ENCODE results near the gene RIMBP3C.
"Not testable (repeated sequence)": the region's sequence is repeated elsewhere in the genome, so short reads cannot be mapped to it uniquely, and the experiment has no call there.

RIMBP3C gene

GRCh38 chr22:21571679-21572078, 20.4 kb upstream of the RIMBP3C start:
- DNase-seq = no peak

GRCh38 chr22:21570398-21570797, 19.1 kb upstream of the RIMBP3C start:
- DNase-seq = no peak

DNA sequence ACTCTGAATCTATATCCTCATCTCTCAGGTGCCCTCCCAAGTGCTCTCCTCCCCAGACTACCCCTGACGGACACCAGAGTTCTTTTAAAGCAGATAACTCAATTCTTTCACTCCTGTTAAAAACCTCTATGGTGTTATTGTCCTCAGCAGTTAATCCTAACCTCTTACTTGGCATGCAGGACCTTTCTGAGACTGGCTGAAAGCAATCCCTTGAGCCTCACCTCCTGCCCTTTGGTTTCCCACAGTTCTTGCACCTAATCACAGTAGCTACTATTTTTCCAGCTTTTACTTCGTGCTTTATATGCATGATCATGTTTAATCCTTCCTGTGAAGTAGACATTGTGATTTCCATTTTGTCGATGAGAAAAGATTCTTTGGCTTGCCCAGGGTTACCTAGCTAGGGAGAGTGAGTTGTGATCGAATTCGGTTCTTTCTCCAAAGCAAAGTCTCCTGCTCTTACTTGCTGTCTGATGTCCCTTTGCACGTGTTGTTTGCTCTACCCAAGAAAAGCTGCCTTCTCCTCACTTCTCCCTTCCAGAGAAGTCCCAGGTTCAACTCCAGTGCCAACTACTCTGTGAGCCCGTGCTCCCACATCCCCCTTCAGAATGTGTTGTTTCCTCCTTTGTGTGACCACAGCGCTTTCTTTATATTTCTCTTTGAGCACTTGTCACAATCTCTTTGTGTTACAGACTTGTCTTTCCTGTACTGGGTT, 18.4 kb upstream of the RIMBP3C start:
- DNase-seq = no peak

DNA sequence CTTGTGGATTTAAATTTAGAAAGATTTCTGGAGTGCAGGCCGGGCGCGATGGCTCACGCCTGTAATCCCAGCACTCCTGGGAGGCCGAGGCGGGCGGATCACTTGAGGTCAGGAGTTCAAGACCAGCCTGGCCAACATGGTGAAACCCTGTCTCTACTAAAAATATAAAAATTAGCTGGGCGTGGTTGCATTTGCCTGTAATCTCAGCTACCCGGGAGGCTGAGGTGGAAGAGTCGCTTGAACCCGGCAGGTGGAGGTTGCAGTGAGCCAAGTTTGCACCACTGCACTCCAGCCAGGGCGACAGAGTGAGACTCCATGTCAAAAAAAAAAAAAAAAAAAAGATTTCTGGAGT, 17.8 kb upstream of the RIMBP3C start:
- DNase-seq = not testable (repeated sequence)

DNA sequence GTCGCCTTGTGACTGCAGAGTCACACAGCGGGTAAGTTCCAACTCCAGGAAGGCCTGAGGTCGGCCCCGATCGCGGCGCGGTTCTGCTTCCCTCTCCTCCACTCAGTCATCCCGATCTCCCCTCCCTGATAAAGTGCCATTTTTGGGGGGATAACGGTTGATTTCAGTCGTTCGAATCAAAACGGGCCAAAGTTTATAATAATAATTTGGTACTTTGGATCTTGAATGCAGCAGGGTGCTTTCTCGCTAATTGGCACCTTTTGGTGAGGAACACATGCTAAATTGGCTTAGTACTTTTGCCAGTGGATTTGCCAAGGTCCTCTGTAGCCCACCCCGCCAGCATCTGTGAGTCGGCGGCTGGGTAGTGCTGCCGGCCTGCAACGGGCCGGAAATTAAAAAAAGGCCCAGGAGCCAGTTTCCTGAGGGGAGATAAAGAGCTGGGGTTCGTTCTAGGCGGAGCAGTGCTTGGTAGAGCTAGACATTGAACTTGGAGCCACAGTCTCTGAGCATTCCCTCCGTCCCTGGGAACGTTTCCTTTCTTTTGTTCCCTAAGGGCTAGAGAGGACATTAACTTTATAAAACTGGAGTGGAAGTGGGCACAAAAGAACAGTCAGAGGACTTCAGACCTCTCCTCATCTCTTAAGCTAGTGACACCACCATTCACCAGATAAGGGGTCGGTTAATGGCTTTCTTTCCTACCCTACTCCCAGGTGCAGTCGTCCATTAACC, 17.2 kb upstream of the RIMBP3C start:
- peak in 3 of 6 experiments; percentile 6 to 41 (median 36) for DNase-seq

DNA sequence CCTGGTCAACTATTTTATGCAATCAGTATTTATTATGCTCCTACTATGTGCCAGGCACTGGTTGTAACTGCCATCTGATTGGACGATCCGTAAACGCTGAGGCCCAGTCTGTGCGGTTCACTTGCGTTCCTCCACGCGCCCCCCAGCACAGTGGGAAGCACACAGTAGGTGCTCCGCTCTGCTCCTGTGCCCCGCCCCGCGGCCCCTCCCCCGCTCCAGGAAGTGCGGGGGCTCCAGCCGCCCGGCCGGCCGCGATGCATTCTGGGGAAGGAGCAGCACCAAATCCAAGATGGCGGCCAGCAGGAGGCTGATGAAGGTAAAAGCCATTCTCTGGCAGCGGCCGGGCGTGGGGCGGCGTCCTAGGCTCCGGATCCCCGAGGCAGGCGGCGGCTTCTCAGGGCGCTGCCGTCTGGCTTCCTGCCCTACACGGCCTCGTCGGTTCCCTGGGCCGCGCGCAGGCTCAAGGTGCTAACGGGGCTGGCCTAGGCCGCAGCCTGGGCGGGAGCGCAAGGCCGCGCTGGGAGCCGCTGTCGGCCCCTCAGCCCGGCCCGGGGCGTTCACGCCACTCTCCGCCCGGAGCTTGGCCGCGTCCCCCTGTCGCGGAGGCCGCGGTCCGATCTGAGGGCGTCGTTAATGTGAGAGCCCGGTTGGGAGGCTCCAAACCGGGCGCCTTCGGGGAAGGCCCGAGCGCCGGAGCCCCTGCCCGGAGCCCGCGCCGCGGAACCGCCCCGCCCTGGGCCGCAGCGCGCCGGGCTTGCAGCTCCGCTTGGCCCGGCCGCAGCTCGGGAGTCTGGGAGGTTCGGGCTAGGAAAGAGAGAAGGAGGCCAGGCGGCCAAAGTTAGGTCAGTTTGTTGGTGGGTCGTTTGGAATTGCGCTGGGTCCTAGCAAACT, 16.4 kb upstream of the RIMBP3C start, which contains the start of gene UBE2L3:
Gene UBE2L3, plus strand, starts transcription at position 259 of the 891 bp plus-strand sequence. Its CDS starts 31 bp downstream, at position 290.
- peak; percentile 67 to 82 (median 75) for DNase-seq

- no peak for DNase-seq
Measured at GRCh38 chr22:21564411-21564810, 13.2 kb upstream of the RIMBP3C start.

- DNase-seq = no peak
Measured at GRCh38 chr22:21563912-21564311, 12.7 kb upstream of the RIMBP3C start.

GRCh38 chr22:21560657-21561056, 9.4 kb upstream of the RIMBP3C start:
- DNase-seq = not testable (repeated sequence)

DNA sequence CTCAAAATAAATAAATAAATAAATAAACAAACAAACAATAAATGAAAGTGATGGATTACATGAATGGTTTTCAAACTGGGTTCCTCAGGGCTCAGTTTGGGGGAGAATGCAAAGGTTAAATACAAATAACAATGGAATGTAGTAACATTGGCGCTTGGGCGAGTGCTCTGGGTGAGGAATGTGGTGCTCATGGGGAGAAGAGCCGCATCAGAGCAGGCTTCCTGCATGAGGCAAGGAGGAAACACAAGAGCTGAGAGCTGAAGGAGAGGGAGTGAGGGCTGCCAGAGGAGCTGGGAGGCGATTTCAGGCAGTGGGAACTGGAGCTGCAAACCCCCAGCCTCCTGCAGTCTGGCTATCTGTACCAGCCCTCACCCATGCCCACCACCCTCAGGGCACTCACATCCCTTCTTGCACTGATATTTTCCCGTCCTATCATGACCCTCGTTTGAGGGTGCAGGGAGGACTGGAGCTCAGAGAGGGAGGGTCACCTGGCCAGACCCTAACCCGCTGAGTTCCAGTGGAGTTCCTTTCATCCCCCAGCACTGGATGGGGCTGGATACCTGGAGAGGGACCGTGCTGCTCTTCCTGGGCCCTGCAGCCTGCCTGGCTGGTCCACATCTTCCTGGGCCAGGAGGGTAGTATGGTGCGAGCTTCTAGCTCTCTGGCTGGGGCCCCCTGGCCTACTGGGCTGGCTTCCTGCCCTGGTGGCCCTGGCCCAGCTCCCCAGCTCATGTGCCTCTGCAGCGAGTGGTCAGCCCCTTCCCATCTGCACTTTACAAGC, 8.3 kb upstream of the RIMBP3C start:
- DNase-seq = not testable (repeated sequence)

DNA sequence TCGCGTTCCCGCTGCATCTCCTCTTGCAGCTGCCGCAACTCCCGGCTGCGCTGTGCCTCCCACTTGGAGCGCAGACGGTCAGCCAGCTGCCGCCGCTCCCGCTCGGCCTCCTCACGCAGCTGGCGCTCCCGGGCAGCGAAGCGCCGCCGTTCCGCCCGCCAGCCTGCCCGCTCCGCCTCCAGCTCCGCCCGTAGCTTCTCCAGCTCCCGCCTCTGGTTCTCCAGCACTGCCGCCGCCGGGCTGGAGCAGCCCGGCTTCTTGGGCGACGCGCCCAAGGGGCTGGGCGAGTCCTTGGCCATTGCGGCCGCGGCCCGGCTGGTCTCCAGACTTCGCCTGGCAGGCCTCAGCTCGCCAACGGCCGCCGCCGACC, 598 bp downstream of the RIMBP3C start:
- DNase-seq = not testable (repeated sequence)

DNA sequence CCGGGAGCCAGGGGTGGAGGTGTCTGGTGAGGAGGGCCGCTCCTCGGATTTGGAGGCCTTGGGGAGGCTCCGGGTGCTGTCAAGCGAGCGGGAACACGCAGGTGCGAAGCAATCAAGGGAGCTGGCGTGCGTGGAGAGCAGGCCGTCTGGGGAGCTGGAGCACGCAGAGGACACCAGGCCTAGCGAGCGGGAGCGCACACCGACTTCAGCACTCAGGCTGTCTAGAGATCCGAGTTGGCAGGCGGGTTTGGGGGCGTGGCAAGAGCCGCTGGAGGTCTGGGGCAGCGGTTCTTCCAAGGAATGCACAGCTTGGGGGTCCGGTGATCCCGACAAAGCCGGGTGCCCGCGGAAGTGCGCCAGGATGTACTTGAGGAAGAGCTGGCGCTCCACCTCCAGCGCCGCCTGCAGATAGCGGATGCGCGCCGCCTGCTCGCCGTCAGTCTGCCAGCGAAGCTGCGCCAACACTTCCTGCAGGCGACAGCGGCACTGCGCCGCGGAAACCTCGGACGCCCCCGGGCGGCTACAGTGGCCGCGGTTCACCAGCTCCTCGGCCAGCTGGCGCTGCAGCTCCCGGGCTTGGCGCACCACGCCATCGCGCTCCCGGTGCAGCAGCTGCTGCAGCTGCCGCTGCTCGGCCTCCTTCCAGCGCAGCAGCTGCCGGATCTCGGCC, 1.1 kb downstream of the RIMBP3C start:
- DNase-seq = not testable (repeated sequence)

DNA sequence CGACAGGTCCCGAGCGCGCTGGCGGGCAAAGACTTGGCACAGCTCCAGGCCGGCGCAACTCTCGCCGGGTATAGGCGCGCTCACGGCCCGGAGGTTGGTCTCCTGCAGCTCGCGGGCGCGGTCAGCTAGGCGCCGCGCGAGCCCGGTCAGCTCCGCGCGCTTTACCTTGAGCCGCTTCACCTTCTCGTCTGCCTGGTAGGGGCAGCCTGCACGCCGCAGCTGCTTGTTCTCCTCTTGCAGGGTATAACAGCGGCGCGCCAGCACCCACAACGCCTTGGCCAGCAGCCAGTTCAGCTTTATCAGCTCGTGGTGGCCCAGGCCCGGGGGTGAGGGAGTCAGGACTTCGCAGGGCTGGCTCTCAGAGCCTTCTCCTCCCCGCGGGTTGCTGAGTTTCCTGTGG, 1.7 kb downstream of the RIMBP3C start:
- DNase-seq = not testable (repeated sequence)

DNA sequence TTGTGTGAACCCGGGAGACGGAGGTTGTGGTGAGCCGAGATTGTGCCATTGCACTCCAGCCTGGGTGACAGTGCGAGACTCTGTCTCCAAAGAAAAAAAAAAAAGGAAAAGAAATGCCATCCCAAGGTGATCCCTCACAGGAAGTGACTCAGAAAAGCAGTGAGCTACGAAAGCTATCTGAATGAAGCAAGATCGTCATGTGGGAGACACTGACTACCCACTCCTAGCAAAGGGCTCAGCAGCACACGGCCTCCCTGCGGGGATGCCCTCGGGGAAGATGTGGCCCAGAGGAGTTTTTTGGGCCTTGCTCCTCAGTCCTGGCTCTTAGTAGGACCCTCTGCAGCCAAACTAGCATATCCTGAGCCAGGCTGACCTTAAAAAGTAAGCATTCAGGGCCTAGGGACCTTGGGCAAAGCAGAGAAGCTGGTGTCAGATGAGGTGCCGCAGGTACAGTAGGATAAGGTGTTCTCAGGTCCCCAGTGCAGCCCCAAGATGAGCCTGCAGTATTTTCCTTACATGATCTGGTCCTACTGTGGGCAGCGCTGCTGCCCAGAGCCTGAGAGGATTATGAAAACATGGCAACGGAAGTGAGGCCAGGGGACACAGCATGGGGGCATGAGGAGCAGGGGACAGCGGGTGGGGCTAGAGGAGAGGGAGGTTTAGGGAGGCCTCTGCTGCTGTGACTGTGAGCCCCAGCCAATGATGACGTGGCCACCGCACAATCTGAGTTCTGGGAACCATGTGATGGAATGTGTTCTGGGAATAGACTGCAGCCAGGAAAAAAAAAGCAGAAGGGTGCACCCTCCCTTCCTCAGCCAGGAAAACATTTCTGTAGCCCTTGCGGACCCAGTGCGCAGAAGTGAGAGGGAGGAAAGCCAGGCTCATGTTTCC, 6.6 kb downstream of the RIMBP3C start:
- DNase-seq = not testable (repeated sequence)

DNA sequence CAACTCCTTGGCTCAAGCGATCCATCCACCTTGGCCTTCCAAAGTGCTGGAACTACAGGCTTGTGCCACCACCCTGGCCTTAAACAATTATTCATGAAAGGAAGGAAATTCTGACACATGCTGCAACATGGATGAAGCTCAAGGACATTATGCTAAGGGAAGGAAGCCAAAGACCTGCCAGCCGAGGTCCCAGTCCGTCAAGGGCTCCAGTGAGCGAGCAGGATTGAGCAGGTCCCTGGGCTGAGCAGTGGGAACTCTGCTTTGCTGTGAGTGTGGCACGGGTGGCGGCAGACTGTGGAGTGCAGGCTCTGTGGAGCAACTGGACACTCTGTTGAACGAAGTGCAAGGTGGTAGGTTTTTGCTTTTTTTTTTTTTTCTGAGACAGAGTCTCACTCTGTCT, 11.4 kb downstream of the RIMBP3C start:
- not testable (repeated sequence) for DNase-seq

- not testable (repeated sequence) for DNase-seq
Measured at GRCh38 chr22:21532863-21533648, 18.2 kb downstream of the RIMBP3C start.

DNA sequence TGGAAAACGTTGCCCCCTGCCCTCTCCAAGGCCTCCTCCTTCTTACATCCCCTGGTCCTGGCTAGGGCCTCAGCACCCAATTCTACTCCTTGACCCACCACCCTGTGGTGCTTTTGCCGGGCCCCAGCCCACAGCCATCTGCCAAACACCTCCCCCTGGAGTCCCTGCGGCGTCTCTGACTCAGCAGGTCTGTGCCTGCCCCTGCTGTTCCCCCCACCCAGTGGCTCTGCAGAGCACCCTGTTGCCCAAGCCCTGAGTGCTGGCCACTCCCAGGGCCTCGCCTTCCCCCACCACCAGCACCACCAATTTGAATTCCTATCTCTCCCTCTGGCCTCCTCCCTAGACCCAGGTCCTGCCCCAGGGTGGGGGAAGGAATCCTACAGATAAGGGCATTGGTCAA, 19.7 kb downstream of the RIMBP3C start:
- not testable (repeated sequence) for DNase-seq

DNA sequence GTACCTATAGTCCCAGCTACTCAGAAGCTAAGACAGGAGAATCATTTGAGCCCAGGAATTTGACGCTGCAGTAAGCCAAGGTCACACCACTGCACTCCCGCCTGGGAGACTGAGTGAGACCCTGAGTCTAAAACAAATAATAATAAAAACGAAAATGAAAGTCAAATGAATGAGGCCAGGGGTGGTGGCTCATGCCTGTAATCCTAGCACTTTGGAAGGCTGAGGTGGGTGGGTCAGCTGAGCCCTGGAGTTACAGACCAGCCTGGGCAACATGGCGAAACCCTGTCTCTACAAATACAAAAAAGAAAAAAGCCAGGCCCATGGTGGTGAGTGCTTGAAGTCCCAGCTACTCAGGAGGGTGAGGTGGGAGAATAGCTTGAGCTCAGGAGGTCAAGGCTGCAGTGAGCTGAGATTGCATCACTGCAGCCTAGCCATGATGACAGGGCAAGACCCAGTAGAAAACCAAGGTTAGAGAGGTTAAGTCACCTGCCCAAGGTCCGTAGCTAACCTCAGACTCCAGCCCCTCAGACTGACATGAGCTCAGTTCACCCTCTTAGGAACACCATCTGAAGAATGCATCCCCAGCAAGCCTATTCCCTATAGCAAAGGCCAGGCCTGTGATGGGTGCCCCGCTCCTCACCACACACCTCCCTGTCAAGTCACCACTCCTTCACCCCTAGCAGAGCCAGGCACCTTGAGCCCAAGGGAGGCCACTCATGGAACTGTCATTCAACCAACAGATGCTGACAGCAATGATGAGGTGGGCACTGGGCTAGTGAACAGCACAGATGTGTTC, 24.4 kb downstream of the RIMBP3C start:
- not testable (repeated sequence) for DNase-seq
